Activated CD4-positive, alpha-beta T cell treated with anti-CD3 and anti-CD28 coated beads, Interleukin-2, Interleukin-6, amounts not matched to agents 100 ng/mL and 50 ng/mL, durations not matched to agents 16 hours and 8 hours (primary cell): ENCODE results near the gene ATL2.
"Not testable (repeated sequence)": the region's sequence is repeated elsewhere in the genome, so short reads cannot be mapped to it uniquely, and the experiment has no call there.

ENCODE experiments used
- DNase-seq: peaks from one replicate; pipeline ENCODE4 v3.0.0-alpha.2; 2020

ATL2 gene

DNA sequence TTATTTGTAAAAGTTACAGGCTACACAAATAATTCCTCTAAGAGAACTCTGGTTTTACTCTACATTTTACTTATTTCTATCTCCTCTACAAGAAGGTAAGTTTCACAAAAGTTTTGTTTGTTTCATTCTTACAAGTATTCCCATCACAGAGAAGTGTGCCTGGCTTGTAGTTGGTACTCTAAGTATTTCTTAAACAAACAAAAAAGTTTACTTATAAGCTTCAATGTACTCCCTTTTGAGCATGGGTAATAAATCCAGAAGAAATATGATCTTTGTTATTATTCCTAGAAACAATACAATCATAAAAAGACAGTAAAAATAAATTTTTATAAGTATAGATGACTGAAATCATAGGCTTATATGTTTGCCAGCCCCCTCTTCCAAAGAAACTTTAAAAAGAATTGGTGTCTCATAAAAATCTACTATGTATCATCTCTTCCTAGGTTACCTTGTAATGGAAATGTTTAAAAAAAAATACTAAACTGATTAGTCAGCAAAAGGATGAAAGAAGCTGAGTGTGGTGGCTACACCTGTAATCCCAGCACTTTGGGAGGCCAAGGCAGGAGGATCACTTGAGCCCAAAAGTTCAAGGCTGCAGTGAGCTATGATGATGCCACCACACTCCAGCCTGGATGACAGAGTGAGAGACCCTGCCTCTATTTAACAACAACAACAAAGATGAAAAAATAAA, 54.7 kb downstream of the ATL2 start:
- DNase-seq = no peak

DNA sequence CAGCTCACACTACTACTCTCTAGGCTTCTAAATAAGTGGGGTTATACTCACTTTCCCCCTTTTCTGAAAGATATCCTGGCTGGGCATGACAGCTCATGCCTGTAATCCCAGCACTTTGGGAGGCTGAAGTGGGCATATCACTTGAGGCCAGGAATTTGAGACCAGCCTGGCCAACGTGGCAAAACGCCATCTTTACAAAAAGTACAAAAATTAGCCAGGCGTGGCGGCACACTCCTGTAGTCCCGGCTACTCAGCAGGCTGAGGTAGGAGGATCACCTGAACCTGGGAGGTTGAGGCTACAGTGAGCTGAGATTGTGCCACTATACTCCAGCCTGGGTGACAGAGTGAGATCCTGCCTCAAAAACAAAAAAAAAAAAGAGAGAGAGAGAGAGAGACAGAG, 57.8 kb downstream of the ATL2 start:
- DNase-seq = not testable (repeated sequence)

DNA sequence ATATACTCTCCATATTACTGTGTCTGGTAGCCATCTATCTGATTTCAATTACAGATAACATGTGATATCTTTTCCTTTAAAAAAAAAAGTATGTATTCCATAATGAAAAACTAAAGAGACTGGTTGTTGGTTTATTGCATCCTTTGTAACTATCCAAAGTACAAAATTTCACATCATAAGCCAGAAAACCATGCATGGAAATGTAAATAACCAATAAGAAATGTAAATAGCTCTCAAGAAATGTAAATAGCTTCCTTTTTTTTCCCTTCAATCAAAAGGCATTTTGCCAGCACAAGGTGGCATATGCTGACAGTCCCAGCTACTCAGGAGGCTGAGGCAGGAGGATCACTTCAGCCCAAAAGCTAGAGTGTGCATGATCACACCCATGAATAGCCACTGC, 59.3 kb downstream of the ATL2 start:
- no peak for DNase-seq

DNA sequence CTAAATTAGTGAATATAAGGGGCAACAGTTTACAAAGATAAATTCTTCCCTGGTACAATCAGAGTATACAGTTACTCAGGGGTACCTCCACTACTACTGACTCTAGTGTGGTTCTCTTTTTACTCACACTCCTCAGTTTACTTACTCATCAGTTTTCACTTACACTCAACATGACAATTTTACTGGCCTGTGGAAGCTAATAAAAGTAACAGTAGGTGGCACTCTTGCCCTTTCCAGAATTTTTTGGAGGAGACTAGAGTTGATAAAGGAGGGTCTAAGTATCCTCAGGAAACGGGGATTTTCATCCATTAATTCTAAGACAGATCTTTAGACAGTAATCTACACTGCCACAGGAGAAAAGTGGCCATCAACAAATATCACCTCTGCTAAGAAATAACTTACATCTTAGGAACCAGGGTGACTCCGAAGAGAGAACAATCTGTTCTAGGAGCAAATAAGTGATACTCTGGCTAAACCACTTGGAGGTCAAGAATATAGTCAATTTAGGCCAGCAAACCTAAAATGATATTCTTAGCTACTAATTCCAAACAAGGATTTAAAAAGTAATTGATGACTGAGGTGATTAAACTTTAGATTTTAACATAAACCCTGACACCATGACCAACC, 61.3 kb downstream of the ATL2 start:
- DNase-seq = peak; percentile 74

DNA sequence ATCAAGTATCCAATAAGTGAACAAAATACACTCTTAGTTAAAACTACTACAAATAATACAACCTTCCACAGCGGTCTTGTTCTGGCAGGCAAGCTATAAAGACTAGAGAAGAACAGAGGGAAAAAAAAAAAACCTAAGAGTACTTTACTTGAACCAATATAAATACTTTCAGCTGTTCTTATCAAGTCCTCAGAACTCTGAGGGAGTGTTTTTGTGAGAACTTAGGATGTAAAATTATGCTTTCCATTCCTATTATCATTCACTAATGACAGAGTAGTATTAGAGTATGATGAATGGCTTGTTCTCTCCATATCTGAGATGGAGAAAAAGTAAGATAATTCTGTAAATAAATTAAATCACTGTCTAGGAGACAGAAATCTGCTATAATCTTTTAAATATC, 68.3 kb downstream of the ATL2 start:
- DNase-seq = no peak

DNA sequence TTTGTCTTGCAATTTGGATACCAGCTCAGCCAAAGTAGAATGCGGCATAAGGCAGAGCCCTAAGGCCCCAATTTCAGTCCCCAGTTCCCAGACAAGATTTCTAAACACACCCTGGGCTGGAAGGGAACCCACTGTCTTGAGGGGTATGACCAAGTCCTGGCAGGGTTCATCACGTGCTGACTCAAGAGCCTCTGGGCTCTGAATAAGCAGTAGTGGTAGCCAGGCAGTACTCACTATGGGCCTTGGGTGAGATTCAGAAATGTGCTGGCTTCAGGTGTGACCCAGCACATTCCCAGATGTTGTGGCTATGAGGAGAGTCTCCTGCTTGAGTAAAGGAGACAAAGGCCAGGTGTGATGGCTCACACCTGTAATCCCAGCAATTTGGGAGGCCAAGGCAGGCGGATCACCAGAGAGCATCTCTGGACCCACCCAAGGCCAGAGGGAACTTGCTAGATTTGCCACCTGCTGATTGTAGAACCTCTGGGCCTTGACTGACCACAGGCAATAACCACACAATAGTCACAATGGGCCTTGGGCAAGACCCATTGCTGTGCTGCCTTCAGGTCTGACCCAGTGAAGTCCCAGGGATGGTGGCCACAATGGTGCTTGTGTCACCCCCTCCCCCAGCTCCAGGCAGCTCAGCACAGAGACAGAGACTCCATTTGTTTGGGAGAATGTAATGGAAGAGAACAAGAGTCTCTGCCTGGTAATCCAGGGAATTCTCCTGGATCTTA, 74.9 kb downstream of the ATL2 start:
- DNase-seq = no peak

DNA sequence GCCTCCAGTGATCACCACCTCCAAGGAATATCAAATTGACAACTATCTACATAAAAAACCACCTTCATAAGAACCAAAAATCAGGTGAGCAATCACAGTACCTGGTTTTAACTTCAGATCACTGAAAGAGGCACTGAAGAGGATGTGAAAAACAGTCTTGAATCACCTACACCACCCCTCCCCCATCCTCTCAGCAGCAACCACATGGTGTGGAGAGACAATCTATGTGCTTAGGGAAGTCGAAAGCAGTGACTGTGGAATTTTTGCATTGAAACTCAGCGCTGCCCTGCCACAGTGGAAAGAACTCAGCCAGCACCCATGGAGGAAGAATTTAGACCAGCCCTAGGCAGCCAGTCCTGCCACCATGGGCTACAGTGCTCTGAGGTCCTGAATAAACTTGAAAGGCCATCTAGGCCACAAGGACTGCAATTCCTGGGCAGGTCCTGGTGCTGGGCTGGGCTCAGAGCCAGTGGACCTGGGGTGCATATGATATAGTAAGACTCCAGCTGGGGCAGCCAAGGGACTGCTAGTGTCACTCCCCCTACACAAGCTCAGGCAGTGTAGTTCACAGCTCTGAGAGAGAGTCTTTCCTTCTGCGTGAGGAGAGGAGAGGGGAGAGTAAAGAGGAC, 75.6 kb downstream of the ATL2 start:
- DNase-seq = peak; percentile 53

DNA sequence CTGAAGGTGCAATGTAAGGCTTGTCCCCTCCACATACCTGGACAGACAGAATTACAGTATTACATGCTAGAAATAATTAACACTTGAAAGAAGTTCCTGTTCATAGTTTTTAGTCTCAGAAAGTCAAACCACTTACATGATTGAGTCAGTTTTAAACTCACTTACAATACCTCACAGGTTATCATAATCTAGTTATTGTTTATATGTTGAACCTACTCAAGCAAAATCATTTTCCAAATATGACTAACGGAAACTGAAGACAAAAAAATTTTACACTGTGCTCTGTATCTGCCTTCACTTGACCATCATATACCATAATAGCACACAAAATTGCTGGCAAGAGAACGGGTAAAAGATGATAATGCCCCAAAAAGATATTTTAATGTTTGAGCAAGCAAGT, 78.5 kb downstream of the ATL2 start:
- no peak for DNase-seq

DNA sequence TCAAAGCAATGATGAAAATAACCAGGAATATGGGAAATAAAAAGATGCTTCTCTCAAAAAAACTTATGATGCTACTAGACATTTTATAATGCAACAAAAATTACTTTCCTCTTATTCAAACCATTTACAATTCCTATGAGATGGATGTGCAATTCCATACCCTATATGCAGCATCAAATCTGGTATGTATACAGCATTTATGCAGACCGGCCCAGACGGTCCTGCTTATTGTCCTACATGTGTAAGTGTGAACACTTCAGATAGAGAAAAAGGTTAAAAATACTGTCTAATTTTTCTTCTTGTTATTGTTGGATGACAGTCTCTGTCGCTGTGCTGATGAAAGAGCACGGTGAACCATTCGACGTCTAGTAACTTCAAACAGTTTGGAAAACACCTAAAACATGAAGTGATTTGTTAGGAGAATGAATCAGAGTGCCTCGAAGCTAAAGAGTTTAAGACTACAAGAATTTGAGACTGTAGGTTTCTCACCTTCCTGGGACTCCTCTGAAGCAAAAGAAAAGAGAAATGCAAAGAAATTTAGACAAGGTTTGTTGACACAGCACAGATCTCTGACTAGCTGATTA, 80.8 kb downstream of the ATL2 start:
- DNase-seq = no peak

DNA sequence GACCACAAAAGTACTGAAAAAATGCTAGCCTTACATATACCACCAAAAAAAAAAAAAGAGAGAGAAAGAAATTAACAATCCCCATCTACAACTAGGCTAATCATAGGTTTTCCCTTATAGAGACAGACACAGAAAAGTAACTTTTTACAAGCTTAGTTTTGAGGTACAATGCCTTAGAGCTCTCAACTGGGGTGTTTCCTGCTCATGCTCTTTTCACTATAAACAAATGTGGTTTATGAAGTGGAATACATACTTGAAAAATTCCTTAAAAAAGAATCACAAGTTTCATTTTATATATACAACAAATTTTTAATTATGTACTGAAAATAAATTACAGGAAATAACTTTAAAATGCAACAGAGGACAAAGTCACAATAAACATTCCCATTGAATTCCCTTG, 82.5 kb downstream of the ATL2 start:
- DNase-seq = no peak

DNA sequence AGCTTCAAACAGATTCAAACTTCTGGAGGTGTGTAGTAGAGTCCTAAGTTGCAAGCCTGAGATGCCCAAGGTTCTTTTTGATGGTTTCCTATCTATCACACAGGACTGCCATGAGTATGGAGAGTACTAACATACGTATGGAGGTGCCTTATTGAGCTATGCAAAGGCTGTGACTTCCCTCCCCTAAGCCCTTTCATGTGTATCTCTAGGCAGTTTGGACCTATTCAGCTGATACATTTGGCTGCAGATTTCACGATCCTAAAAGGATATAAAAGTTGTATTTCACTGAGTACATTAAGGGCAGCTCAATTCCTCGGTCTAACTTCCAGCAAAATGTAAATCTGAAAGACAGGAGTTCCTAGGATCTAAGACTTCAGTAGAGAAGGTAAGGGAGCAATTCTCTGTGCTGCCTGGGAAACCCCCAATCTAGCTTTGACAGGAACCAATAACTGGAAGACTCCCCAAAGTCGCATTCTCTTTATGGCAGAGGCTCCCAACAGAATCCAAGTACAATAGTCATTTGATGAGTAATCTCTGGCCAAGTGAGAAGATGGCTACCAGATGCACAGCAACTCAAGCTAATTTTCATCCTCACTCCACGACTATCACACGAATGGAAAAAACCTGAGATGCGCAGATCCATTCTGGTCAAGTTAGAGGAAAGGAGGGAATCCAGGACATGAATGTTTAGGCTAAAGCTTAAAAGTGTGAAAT, 83.8 kb downstream of the ATL2 start:
- no peak for DNase-seq

DNA sequence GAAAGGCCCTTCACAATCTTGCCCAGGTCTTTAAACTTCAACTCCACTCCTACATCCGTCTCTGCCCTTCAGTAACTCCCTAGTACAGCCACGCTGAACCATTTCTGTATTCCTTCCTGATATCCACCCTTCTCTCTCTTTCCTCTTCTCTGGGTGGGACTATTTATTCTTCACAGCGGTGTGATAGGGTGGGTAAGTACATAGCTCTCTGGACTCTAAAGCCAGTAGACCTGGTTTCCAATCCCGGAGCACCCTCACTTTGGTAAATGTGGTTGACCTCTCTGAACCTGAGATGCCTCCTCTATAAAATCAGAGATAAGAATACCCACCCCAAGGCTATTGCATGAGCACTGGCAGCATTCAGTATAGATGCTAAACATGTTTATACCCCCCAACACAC, 86.7 kb downstream of the ATL2 start:
- no peak for DNase-seq

DNA sequence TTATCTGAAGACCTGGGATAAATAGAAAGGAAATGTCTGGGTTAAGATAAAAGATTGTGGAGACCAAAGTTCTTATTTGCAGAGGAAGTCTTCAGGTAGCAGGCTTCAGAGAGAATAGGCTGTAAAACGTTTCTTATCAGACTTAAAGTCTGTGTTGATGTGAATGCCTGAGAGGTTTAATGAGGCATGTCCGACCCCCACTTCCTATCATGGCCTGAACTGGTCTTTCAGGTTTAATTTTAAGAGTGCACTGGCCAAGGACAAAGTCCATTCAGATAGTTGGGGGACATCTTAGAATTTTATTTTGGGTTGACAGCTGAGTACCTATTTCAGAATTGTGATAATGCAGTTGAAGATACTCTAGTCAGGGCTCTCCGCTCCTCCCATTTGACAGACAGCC, 92.1 kb downstream of the ATL2 start:
- no peak for DNase-seq

DNA sequence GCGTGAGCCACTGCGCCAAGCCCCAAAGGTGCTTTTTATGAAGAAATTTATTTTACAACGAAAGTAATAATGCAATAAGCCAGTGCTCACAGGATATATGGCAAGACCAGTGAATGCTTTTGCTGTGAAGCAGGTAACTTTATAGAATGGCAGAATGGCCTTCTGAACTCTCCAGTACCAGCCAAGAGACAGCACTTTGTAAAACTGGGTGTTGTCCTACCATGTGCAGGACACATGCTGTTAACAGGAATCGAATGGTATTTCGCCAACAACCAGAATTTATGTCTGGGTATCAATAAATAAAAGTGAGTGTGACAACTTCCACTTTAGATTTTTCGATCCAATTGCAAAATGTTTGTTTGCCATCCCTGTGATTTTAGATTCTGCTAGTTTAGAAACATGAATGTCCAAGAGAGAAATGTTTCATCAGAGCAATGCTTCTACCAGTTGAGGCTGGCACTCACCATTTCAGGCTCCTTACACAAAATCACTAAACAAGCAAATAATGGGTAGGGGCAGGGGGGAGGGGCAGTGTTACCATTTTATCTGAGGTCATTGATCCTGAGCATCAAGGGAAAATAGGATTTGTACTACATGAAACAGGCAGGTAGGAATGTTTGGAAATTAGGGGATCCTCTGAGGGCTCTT, 95.9 kb downstream of the ATL2 start:
- DNase-seq = no peak

DNA sequence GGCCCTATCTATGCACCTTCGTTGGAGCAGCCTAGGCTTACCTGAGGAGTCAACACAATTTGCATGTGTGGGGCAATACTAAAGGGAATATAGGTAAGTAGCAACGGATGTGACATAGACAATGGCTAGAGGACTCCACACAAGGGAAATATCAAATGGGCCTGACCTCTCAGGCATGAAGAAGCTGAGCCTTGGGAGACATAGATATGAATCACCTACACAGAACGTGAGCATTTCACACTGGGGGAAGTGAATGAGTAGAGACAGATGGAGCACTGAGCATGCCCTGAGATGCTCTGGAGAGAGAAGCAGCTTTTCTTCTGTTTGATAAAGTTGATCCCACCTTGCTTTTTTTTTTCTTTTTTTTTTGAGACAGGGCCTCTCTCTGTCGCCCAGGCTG, 97.9 kb downstream of the ATL2 start:
- DNase-seq = no peak

DNA sequence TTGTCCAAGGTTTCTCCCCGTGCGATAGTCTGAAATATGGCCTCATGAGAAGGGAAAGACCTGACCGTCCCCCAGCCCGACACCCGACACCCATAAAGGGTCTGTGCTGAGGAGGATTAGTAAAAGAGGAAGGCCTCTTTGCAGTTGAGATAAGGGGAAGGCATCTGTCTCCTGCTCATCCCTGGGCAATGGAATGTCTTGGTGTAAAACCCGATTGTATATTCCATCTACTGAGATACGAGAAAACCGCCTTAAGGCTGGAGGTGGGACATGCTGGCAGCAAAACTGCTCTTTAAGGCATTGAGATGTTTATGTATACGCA, 99.0 kb downstream of the ATL2 start:
- DNase-seq = not testable (repeated sequence)

DNA sequence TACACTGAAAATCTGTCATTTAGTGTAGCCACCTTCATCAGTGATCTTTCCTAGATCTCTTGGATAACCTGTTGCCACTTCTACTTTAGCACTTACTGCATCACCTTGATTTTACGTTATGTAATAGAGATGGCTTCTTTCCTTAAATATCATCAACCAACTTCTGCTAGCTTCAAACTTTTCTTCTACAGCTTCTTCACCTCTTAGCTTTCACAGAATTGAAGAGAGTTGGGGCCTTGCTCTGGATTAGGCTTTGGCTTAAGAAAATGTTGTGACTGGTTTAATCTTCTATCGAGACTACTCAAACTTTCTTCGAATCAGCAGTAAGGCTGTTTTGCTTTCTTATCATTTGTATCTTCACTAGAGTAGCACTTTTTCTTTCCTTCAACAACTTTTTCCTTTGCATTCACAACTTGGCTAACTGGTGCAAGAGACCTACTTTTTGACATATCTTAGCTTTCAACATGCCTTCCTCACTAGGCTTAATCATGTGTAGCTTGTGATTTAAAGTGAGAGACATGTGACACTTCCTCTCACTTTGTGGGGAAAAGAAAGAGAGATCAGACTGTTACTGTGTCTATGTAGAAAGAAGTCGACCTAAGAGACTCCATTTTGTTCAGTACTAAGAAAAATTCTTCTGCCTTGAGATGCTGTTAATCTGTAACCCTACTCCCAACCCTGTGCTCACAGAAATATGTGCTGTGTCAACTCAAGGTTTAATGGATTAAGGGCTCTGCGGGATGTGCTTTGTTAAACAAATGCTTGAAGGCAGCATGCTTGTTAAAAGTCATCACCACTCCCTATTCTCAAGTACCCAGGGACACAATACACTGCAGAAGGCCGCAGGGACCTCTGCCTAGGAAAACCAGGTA, 99.6 kb downstream of the ATL2 start:
- DNase-seq = no peak

DNA sequence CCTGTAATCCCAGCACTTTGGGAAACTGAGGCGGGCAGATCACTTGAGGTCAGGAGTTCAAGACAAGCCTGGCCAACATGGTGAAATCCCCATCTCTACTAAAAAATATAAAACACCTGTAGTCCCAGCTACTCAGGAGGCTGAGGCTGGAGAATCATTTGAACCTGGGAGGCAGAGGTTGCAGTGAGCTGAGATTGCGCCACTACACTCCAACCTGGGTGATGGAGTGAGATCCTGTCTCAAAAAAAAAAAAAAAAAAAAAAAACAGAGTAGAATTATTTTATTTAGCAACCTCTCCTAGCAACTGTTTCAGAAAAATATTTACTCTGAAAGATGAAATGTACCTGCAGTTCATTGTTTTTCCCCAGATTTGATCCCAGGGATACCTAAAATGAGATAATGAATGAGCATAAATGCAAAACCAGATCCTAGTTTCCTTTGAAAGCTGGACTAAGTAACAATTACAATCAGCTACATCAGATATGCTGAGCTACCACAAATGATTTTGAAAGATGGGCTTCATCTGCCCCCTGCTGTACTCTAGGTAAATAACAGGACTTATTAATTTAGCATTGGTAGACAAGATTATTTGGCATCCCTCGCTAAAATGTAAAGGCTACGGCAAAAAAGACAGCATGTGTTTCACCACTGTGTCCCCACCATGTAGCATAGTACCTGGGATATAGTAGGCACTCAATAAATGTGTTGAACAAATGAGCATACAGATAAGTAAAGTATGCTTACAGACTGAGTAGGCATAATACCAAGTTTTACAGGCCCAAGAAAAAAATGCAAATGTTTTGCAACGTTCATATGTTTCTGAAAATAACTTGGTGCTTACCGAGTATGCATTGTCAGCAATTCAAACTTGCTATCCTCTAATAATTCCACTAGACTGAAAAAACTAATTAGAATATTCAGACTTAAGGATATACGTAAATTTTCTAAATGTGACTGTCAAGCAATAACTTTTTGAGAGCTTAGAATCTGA, 102.5 kb downstream of the ATL2 start:
- peak; percentile 73 for DNase-seq

DNA sequence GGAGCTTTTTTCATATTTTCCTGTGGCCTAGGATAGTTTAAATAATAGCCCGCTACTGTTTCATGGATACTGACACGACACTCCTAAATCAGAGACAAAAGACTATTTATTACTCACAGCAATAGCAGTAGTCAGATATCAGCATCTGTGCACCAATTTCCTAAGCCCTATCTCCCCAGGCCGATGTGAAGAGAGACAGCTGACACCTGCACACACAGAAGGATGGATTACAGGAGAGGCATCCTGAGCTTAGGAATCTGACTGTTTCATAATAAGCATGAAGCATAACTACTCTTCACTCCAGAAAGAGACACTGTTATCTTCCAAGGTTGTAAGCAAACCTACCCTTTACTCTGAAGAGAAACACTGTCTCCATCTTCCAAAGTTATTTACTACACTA, 105.4 kb downstream of the ATL2 start:
- DNase-seq = no peak

DNA sequence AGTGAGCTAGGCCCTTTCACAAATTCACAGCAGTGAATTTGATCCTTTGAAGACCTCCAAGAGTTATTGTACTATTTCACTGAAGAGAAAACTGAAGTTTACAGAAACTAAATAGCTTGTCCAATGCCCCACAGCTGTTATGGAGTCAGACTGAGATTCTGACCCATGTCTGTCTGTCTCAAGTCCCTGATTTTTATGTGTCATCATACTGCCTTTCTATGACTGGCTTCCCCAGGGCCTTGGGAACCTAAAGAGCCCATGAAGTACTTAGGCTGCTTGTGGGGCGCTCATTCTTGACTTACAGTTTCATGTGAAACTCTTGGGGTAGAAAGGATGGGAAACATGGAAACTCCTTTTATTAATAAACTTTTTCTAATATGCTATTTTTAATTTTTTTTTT, 107.7 kb downstream of the ATL2 start:
- DNase-seq = no peak
